ENCODE measurements around the gene PALM3.
"Not testable (repeated sequence)": the region's sequence is repeated elsewhere in the genome, so short reads cannot be mapped to it uniquely, and the experiment has no call there.

PALM3 gene

GRCh38 chr19:14030997-14031718 is 30.7 kb downstream of the PALM3 start:
- no peak for DNase-seq

GRCh38 chr19:14028901-14029300 is 33.0 kb downstream of the PALM3 start:
- DNase-seq, result no peak

GRCh38 chr19:14027856-14028450 is 33.9 kb downstream of the PALM3 start, which contains the start of gene RLN3:
Gene RLN3, plus strand, starts transcription at chr19:14028148. Its CDS starts 57 bp downstream, at chr19:14028205.
- DNase-seq, result no peak

GRCh38 chr19:14026652-14027192 is 35.2 kb downstream of the PALM3 start:
- DNase-seq, result not testable (repeated sequence)

GRCh38 chr19:14023404-14024235 is 38.3 kb downstream of the PALM3 start:
- no peak for DNase-seq

- DNase-seq, result no peak
Observed at GRCh38 chr19:14022469-14022868, 39.4 kb downstream of the PALM3 start.

- no peak for DNase-seq
Observed at GRCh38 chr19:14021474-14021873, 40.4 kb downstream of the PALM3 start.

GRCh38 chr19:14019739-14020138 is 42.1 kb downstream of the PALM3 start:
- DNase-seq, result not testable (repeated sequence)

GRCh38 chr19:14019100-14019499 is 42.8 kb downstream of the PALM3 start:
- DNase-seq, result no peak

- no peak for DNase-seq
Observed at GRCh38 chr19:14015524-14016035, 46.3 kb downstream of the PALM3 start.

GRCh38 chr19:14012378-14012915 is 49.4 kb downstream of the PALM3 start:
- DNase-seq, result no peak

- no peak for DNase-seq
Observed at GRCh38 chr19:14006766-14007562, 54.9 kb downstream of the PALM3 start.

- DNase-seq, result peak; percentile 99
Observed at GRCh38 chr19:14006085-14006765, 55.7 kb downstream of the PALM3 start, which contains the start of gene RFX1. Gene RFX1, minus strand, starts transcription at chr19:14006320. Its CDS starts 12,477 bp downstream, at chr19:13993843.

GRCh38 chr19:14005349-14006084 is 56.4 kb downstream of the PALM3 start:
- DNase-seq, result peak; percentile 83

- DNase-seq, result no peak
Observed at GRCh38 chr19:14004619-14005348, 57.1 kb downstream of the PALM3 start.
